ENCODE measurements around the gene SAA2.
"Not testable (repeated sequence)": the region's sequence is repeated elsewhere in the genome, so short reads cannot be mapped to it uniquely, and the experiment has no call there.

The SAA2 gene

GRCh38 chr11:18246379-18247190, 1.9 kb downstream of the SAA2 start:
- not testable (repeated sequence) for DNase-seq

GRCh38 chr11:18245396-18245795, 3.1 kb downstream of the SAA2 start:
- no peak for DNase-seq

DNA sequence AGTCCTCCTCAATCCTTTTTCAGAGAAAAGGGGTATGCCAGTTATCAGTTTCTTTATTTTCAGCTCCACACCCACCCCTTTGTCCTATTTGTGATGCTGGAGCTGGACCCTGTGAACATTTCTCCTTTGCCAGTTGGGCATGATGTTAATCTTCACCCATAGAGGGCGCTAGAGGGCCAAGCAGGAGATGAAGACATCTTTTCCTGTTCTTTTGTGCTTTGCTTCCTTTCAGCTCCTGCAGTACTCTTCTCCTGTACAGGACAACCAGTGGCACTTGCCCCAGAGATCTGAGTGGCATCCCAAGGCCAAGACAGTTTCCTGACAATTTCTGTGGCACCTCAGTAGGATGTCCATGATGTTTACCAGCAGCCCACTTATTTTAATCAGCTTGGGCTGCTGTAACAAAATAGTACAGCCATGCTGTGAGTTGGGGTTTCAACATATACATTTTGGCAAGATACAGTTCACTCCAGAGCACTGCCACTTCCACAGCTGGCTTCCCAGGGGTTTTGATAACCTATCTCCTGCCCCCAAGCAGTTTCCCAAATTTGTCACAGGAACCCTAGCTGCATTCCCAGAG, 4.6 kb downstream of the SAA2 start:
- peak; percentile 45 to 62 for DNase-seq

GRCh38 chr11:18239655-18240054, 8.8 kb downstream of the SAA2 start:
- no peak for DNase-seq

- no peak for DNase-seq
Observed at GRCh38 chr11:18236664-18237356, 11.7 kb downstream of the SAA2 start, which contains the start of gene SAA4. SAA4 (minus strand) TSS chr11:18236802; CDS start chr11:18235926, 876 bp downstream.

DNA sequence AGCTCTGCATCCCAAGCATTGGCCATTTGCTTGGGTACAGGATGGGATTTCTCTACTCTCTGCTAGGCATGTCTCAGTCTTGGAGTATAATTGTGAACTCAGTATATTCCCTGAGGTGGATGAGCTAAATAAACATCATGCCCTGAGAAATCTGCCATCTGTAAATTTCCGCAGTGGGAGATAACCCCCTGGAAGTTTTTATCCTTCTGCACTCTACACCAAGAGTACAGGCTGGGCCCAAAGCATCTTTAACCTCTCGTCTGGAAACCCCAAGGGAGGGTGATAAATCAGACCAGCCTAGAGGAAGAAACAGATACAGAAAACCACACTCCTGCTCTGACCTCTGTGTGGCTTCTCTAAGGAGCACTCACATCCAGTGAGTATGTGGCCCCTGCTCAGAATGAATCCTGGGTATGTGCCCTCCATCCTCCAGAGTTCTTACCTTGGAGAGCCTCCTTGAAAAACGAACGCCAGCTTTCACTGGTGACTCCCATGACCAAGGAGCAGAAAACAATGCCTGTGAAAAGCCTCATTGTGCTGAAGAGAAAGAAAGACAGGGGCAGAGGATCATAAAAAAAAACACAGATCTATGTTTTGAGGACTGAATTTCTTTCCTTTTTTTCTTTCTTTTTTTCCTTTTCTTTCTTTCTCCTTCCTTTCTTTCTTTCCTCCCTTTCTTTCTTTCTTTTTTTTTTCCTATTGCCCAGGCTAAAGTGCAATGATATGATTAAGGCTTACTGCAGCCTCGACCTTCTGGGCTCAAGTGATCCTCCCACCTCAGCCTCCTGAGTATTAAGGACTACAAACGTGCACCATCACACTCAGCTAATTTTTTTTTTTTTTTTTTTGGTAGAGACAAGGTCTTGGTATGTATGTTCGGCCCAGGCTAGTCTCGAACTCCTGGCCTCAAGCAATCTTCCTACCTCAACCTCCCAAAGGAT, 12.8 kb downstream of the SAA2 start:
- no peak for DNase-seq

GRCh38 chr11:18233912-18234311, 14.6 kb downstream of the SAA2 start:
- no peak for DNase-seq

GRCh38 chr11:18230859-18231258, 17.6 kb downstream of the SAA2 start:
- no peak for DNase-seq

- DNase-seq = no peak
Observed at GRCh38 chr11:18229501-18229900, 19.0 kb downstream of the SAA2 start.

GRCh38 chr11:18225913-18226312, 22.6 kb downstream of the SAA2 start:
- DNase-seq = no peak

DNA sequence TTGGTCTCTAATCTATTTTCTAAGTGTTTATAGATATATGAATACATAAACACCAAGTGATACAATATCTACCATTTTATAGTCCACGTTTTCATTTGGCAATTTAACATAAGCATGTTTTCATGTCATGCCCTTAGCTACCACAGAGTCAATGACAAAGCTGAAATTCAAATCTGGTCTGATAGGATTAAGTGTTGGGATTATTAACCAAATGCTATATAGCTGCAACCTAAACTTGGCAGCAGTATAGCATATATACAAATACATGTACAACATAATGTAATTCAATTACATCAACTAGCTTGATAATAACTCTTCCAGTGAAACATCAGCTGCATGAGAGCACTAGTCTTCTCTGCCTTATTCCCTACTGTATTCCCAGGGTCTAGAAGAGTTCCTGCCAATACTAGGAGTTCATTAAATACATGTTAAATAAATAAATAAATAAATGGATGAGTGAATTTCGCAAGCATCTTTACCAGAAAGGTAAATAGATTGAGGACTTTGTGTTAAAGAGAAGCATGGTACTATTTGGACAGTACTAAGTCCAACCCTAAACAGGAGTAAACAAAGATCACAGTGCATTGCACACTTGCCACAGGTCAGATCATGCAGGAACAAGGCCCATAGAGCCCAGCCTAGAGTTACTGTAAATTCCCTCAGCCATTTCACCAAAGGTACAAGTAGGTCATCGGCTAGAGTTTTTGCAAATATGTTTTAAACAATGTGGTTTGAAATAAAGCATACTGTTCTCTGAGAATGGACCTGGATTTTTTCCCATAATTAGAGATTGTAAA, 24.7 kb downstream of the SAA2 start:
- no peak for DNase-seq

GRCh38 chr11:18222814-18223421, 25.6 kb downstream of the SAA2 start:
- DNase-seq = no peak

DNA sequence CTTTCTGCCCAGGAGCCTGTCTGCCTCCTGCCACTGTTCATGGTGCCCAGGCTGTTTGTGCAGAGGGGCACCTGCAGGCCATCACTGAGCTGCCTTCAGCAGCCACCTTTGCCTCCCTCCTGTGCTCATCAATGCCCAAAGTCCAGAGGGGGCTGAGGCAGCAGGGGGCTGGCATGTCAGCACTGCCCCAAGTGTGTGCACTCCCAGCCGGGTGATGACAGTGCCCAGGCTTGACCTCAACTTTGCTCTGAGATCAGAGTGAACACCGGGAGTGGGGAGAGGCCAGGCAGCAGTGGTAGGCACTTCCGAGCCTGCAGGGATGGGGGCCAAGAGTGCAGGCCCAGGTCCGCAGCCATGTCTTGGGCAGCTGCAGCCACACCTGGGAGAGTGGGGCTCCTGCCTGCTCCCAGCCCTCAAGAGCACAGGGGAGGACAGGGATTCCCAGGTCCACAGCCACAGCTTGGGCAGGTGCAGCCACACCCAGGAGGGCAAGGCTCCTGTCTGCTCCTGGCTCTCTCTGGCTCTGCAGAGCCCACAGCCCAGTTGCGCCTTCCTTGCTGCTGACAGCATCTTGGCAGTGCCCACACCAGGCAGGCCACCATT, 27.1 kb downstream of the SAA2 start:
- DNase-seq = no peak

- no peak for DNase-seq
Observed at GRCh38 chr11:18209058-18209457, 39.4 kb downstream of the SAA2 start.

DNA sequence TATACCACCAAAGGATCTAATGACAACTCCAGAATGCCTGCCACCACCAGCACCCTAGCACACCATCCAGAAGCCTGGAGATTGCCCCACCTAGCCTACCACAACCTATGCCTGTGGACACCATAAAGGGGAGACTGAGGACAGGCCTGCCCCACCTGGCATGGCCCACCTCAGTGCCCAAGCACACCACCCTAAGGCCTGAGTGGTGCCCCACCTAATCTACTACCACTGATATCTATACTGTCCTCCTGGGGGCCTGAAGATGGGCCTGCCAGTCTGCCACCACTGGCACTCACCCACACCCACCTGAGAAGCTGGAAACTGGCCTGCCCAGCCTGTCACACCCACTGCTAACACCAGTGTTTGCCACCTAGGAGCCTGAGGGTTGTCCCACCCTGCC, 43.7 kb downstream of the SAA2 start:
- DNase-seq = no peak

DNA sequence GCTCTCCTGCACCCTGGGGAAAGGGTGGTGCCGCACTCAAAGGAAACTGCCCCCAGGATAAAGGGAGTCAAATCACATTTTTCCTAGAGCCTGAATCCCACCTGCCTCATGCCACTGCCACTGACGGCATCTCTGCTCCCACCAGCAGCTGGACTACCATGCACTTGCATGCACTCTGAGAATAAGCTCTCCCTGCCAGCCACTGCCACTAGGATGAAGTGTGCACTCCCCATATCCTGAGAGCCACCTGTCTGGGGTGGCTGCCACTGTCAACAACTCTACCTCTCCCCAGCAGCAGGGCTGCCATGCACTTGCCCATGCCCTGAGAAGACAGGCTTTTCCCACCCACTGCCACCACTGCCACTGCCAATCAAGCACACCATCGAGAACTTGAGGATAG, 44.2 kb downstream of the SAA2 start:
- DNase-seq = no peak

DNA sequence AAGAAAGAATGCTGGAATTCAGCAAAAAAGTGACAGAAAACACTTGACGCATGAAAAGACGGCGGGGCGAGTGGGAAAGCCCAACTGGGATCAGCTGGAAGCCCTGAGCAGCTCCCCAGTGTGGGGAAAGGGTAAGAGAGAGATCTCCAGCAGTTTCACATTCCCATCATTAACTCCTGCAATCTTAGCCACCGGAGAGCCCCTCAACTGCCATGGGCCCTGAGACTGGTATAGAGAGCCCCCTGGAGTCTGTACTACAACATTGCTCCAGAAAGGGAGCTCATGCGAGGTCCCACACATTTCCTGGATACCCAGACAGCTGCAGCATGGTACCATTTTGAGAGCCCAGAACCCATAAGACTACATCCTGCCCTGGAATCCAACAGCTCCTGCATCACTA, 44.7 kb downstream of the SAA2 start:
- no peak for DNase-seq

GRCh38 chr11:18197738-18198137, 50.7 kb downstream of the SAA2 start:
- not testable (repeated sequence) for DNase-seq

- DNase-seq = no peak
Observed at GRCh38 chr11:18196532-18196931, 51.9 kb downstream of the SAA2 start.

All from activated CD4-positive, alpha-beta T cell treated with anti-CD3 and anti-CD28 coated beads for 4 hours (primary cell).